ENCODE measurements around the gene SRSF9.

The SRSF9 gene

GRCh38 chr12:120498870-120499515 is 29.4 kb upstream of the SRSF9 start:
- DNase-seq (ENCODE audit: insufficient read length, low spot score), result no peak
- no peak for TF ChIP-seq CTCF (IDR thresholded peaks at IDR 0.05; ENCODE audit: insufficient read depth, missing control alignments)
- no peak for FAIRE-seq

- DNase-seq (ENCODE audit: insufficient read length, low spot score) (no peak), FAIRE-seq (no peak)
These were observed 28.1 kb upstream of the SRSF9 start for GRCh38 chr12:120497524-120498150.

GRCh38 chr12:120496413-120497340 is 27.1 kb upstream of the SRSF9 start:
- DNase-seq (ENCODE audit: insufficient read length, low spot score) (peak; percentile 33), FAIRE-seq (no peak)
- peak; percentile 18 for TF ChIP-seq CTCF (IDR thresholded peaks at IDR 0.05; ENCODE audit: insufficient read depth, missing control alignments)

More at GRCh38 chr12:120497524-120498150, 28.1 kb upstream of the SRSF9 start:
- no peak for TF ChIP-seq CTCF (IDR thresholded peaks at IDR 0.05; ENCODE audit: insufficient read depth, missing control alignments)

GRCh38 chr12:120495731-120496412 is 26.3 kb upstream of the SRSF9 start, which contains the start of gene DYNLL1:
DYNLL1 (plus strand) TSS chr12:120496113; CDS start chr12:120496422, 309 bp downstream.
- no peak for TF ChIP-seq CTCF (IDR thresholded peaks at IDR 0.05; ENCODE audit: insufficient read depth, missing control alignments)
- DNase-seq (ENCODE audit: insufficient read length, low spot score), result peak; percentile 83
- no peak for FAIRE-seq

GRCh38 chr12:120495186-120495730 is 25.7 kb upstream of the SRSF9 start:
- FAIRE-seq (no peak), DNase-seq (ENCODE audit: insufficient read length, low spot score) (no peak)
- no peak for TF ChIP-seq CTCF (IDR thresholded peaks at IDR 0.05; ENCODE audit: insufficient read depth, missing control alignments)

- FAIRE-seq, result no peak
- DNase-seq (ENCODE audit: insufficient read length, low spot score), result no peak
- TF ChIP-seq CTCF (IDR thresholded peaks at IDR 0.05; ENCODE audit: insufficient read depth, missing control alignments), result no peak
These were observed 21.4 kb upstream of the SRSF9 start for GRCh38 chr12:120490833-120491512.

Measured in D721Med (cell line).